ENCODE data around the gene AP1B1. TPM values are rescaled to one million over a fixed set of nuclear protein-coding genes. Genes with fewer than 3 reads are reported as not detected.

Gene AP1B1
- polyA plus RNA-seq, 1 donor from 2014 or later, result 43.8 TPM

GRCh38 chr22:29277927-29278326, 110.4 kb downstream of the AP1B1 start:
- no peak overlapping the region for H3K4me2 ChIP-seq (ENCODE audit: low read length)
- TF ChIP-seq REST (IDR thresholded peaks at IDR 0.05; ENCODE audit: borderline replicate concordance) (no peak), TAF1 (IDR thresholded peaks at IDR 0.05; ENCODE audit: low read depth) (no peak), CTCF (IDR thresholded peaks at IDR 0.05; ENCODE audit: poor library complexity, severe bottlenecking) (no peak), RAD21 (conservative IDR thresholded peaks at IDR 0.05) (no peak), EP300 (conservative IDR thresholded peaks at IDR 0.05; ENCODE audit: poor library complexity, severe bottlenecking) (no peak), SMC3 (conservative IDR thresholded peaks at IDR 0.05; ENCODE audit: poor library complexity) (no peak), EZH2 (IDR thresholded peaks at IDR 0.05; ENCODE audit: borderline replicate concordance, insufficient read depth, low read length, poor library complexity, severe bottlenecking) (no peak), POLR2AphosphoS5 (IDR thresholded peaks at IDR 0.05) (no peak), MXI1 (conservative IDR thresholded peaks at IDR 0.05; ENCODE audit: poor library complexity, severe bottlenecking) (no peak)
- H3K27me3 ChIP-seq (ENCODE audit: insufficient read depth, low read depth, low read length), result no peaks in the 10 kb centered on the region
- no peak overlapping the region for H2AFZ ChIP-seq (ENCODE audit: low read depth, low read length)
- no peak overlapping the region for H3K9ac ChIP-seq (ENCODE audit: low read length)
- H4K20me1 ChIP-seq (ENCODE audit: insufficient read depth), result peaks cover 19% of the 10 kb centered on the region
- H3F3A ChIP-seq (ENCODE audit: insufficient read depth, low read length, poor library complexity, severe bottlenecking), result no peaks in the 10 kb centered on the region
- no peak overlapping the region for H3K27ac ChIP-seq (ENCODE audit: low read length)
- no peaks in the 10 kb centered on the region for H3K9me3 ChIP-seq (ENCODE audit: low read length)
- no peak overlapping the region for H3K4me3 ChIP-seq (ENCODE audit: low read length)
- H3K79me2 ChIP-seq (replicated peaks; ENCODE audit: insufficient read depth, low read length), result peaks cover 70% of the 10 kb centered on the region
- H3K9me2 ChIP-seq (ENCODE audit: insufficient read depth, low read length), result no peaks in the 10 kb centered on the region
- H3K36me3 ChIP-seq (ENCODE audit: insufficient read depth, low read length), result peaks cover 17% of the 10 kb centered on the region

Small RNAs within 50 kb of the gene (small RNA-seq; reads per million reads assigned to genes)
- gene AC000041.1 (0 reads per million in 3 experiments), gene MIR3653 (0 reads per million in 3 experiments)

Other genes with a start within 250 kb of the AP1B1 start
- 14.1 and 22.2 TPM in 2 replicates for gene EMID1, start 182.7 kb downstream of the AP1B1 start, polyA plus RNA-seq
- 114 and 135 TPM in 2 replicates for gene RHBDD3, start 120.6 kb downstream of the AP1B1 start, polyA plus RNA-seq
- gene EWSR1, start 120.3 kb downstream of the AP1B1 start, polyA plus RNA-seq, result 277 and 287 TPM in 2 replicates
- gene GAS2L1, start 81.9 kb downstream of the AP1B1 start, polyA plus RNA-seq, result 0.77 and 2.3 TPM in 2 replicates
- gene RASL10A, start 72.9 kb downstream of the AP1B1 start, polyA plus RNA-seq, result 0.26 and 3.0 TPM in 2 replicates
- not detected in 2 replicates for gene RFPL1, start 50.0 kb upstream of the AP1B1 start, polyA plus RNA-seq
- 0.05 and 0.42 TPM in 2 replicates for gene NEFH, start 91.6 kb upstream of the AP1B1 start, polyA plus RNA-seq
- 33.4 and 38.6 TPM in 2 replicates for gene THOC5, start 165.2 kb upstream of the AP1B1 start, polyA plus RNA-seq
- 229 and 244 TPM in 2 replicates for gene NIPSNAP1, start 192.5 kb upstream of the AP1B1 start, polyA plus RNA-seq
- gene NF2, start 215.1 kb upstream of the AP1B1 start, polyA plus RNA-seq, result 17.0 and 18.7 TPM in 2 replicates